ENCODE data around the gene DRD1. TPM values are rescaled to one million over a fixed set of nuclear protein-coding genes. Genes with fewer than 3 reads are reported as not detected.

The DRD1 gene
- polyA plus RNA-seq, 1 of the 3 experiments (the other 2 are of a cell fraction) = not detected

DNA sequence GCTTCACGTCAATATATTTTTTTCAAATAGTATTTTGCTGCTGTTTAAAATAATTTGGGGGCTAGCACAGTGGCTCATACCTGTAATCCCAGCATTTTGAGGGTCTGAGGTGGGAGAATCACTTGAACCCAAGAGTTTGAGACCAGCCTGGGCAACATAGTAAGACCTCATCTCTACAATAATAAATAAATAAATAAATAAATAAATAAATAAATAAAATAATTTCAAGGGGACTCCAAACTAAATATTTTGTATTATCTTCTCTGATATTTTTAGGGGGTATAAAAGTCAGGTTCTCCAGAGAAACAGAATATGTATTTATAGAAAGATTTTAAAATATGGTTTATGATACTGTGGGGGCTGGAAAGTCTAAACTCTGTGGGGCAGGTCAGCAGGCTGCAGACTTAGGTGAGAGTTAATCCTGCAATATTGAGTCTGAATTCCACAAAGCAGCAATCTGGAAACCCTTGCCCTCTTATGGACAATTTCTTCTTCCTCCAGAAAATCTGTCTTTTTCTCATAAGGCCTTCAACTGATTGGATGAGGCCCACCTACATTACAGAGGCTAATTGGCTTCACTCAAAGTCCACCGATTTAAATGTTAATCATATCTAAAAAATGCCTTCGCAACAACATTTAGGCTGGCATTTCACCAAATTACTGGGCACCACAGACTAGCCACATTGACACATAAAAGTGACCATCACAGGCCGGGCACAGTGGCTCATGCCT, 53.5 kb downstream of the DRD1 start:
- no peaks in the 10 kb centered on the region for H3K4me1 ChIP-seq (ENCODE audit: control insufficient read depth in 1 of 2, insufficient read depth in 2 of 2, low read depth in 1 of 2, low read length in 1 of 2)
- no peaks in the 10 kb centered on the region for H3K9me2 ChIP-seq
- no peaks in the 10 kb centered on the region for H3K27me3 ChIP-seq (ENCODE audit: insufficient read depth)
- no peaks in the 10 kb centered on the region for H3K36me3 ChIP-seq (replicated peaks in 1 of 2; ENCODE audit: control insufficient read depth in 1 of 2, insufficient read depth in 2 of 2, low read length in 1 of 2)
- H3K9ac ChIP-seq = no peak overlapping the region
- 12% methylated on average over 3 of the region's 4 CpGs for WGBS (ENCODE audit: low lambda C conversion rate)
- POLR2A ChIA-PET = no interaction called here
- no peak overlapping the region for H3K4me3 ChIP-seq (ENCODE audit: low read depth in 2 of 2, low read length in 1 of 2)
- H3K9me3 ChIP-seq = no peaks in the 10 kb centered on the region
- no peaks in the 10 kb centered on the region for H4K20me1 ChIP-seq (ENCODE audit: insufficient read depth)
- CTCF ChIA-PET = interaction anchor here (0.8 kb wide), 1 partner anchor 74 kb away, joined by 3 read pairs; no protein-coding TSS in a partner anchor
- H3F3A ChIP-seq (replicated peaks; ENCODE audit: insufficient read depth) = no peaks in the 10 kb centered on the region
- H3K27ac ChIP-seq (ENCODE audit: low read depth in 2 of 2, low read length in 1 of 2) = no peak overlapping the region
- no peaks in the 10 kb centered on the region for H3K79me2 ChIP-seq (ENCODE audit: insufficient read depth)
- DNase-seq = no peak
- H3K4me2 ChIP-seq = no peak overlapping the region
- no peak for TF ChIP-seq TCF12 (IDR thresholded peaks at IDR 0.05)
- TF ChIP-seq EZH2phosphoT487 (IDR thresholded peaks at IDR 0.05; ENCODE audit: borderline replicate concordance, low read depth) = no peak
- no peak overlapping the region for H2AFZ ChIP-seq (ENCODE audit: low read depth)

Other genes starting within 250 kb of the DRD1 start
- gene SFXN1, start 34.4 kb upstream of the DRD1 start, polyA plus RNA-seq (2012; rRNA removed) = 73.6 and 90.9 TPM in 2 replicates
- 0.08 TPM in 2 replicates for gene HRH2, start 213.9 kb upstream of the DRD1 start, polyA plus RNA-seq (2012; rRNA removed)

Measured in SK-N-SH (cell line).